Pons (tissue), 1 donor: Measurements from ENCODE around the gene ZDHHC3.

Experiments
- DNase-seq: peaks from one replicate; pipeline ENCODE4 v3.0.0-alpha.2; 2016; ENCODE audit warnings: low spot score

ZDHHC3 gene

GRCh38 chr3:44893097-44893496, 82.9 kb downstream of the ZDHHC3 start:
- no peak for DNase-seq

- DNase-seq = no peak
These were observed 83.3 kb downstream of the ZDHHC3 start for GRCh38 chr3:44892689-44893088.

GRCh38 chr3:44890852-44891251, 85.1 kb downstream of the ZDHHC3 start:
- no peak for DNase-seq

DNA sequence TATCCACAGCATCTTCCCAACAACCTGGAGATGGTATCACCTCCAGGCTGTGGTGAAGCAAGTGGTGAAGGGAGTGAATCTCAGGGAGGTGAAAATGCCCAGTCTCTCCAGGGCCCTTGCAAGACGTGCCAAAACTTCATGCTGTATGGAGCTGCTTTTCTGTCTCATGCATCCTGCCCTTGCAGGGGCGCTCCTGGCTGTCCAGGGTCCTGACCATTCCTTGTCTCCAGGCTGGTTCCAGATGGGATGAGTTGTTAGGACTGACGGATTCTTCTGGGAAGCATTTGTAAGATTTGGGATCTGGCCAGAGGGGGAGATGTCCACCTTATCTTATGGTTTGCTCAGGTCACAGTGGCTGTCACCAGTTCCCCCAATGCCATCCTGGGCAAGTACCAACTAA, 85.7 kb downstream of the ZDHHC3 start:
- DNase-seq = no peak

DNA sequence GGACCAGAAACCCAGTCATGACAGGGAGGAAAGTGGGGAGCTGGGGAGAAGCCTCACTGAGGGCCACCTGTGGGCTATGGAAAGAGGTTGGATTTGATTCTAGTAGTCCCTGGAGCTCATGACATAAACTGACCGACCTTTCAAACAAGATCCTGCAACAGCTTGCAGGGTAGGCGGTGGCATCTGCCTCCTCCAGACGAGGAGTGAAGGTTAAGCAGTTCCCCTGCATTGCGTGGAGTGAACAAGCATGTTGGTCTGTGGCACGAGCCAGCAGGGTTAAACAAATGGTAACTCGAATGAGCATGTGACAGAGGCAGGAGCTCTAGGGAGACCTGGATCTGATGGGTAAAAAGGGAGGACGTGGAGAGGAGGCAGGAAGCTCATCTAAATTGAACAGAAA, 88.9 kb downstream of the ZDHHC3 start:
- DNase-seq = no peak

- DNase-seq = no peak
These were observed 89.4 kb downstream of the ZDHHC3 start for GRCh38 chr3:44886561-44886960.

GRCh38 chr3:44885618-44886017, 90.4 kb downstream of the ZDHHC3 start:
- DNase-seq = no peak

- no peak for DNase-seq
These were observed 92.0 kb downstream of the ZDHHC3 start for GRCh38 chr3:44883999-44884431.

DNA sequence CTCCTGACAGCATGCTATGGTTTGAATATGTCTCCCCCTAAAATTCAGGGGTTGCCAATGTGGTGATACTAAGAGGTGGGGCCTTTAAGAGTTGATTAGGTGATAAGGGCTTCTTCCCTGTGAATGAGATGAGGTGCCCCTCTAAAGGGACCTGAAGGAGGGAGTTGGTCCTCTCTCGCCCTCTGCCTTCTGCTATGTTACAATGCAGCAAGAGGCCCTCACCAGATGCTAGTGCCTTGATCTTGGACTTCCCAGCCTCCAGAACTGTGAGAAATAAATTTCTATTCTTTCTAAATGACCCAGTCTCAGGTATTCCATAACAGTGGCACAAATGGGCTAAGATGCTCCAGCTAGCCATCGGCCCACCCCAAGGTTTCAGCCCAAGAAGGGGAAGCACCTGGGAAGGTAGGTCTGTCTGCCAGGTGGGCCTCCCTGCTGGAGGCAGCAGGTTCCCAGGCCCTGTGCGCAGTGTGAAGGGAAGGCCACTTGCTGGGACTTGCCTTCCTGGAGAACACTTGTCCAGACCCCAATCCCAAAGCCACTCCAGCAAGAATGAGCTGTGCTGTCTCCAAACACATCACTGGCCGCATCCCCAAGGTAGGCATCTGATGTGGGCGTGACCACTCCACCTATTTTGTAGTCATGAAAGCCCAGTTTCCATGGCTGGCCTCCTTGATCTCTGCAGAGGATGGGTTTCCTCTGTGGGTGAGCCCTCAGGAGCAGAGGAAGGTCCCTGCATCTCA, 92.6 kb downstream of the ZDHHC3 start:
- DNase-seq = no peak

GRCh38 chr3:44880284-44880683, 95.7 kb downstream of the ZDHHC3 start:
- no peak for DNase-seq

DNA sequence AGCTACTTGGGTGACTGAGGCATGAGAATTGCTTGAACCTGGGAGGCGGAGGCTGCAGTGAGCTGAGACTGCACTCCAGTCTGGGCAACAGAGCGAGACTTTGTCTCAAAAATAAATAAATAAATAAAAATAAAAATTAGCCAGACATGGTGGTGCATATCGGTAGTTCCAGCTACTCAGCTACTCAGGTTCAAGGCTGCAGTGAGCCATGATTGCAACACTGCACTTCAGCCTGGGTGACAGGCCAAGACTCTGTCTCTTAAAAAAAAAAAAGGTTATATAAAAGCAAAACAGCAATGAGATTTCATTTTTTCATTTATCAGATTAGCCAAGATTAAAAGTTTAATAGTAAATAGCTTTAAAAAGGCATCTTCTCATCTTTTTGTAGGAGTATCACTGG, 98.6 kb downstream of the ZDHHC3 start:
- no peak for DNase-seq

GRCh38 chr3:44875596-44875995, 100.4 kb downstream of the ZDHHC3 start:
- DNase-seq = no peak
